GM18517 (cell line): ENCODE data around the gene LCLAT1.
"Not testable (repeated sequence)": the region's sequence is repeated elsewhere in the genome, so short reads cannot be mapped to it uniquely, and the experiment has no call there.

Source experiments
- ATAC-seq: cut with Tn5 transposase; IDR thresholded peaks from one replicate; pipeline ENCODE4 v1.9.1; 2021; ENCODE audit warnings: mild to moderate bottlenecking, moderate library complexity; ENCODE audit not compliant: unreplicated experiment

The LCLAT1 gene

DNA sequence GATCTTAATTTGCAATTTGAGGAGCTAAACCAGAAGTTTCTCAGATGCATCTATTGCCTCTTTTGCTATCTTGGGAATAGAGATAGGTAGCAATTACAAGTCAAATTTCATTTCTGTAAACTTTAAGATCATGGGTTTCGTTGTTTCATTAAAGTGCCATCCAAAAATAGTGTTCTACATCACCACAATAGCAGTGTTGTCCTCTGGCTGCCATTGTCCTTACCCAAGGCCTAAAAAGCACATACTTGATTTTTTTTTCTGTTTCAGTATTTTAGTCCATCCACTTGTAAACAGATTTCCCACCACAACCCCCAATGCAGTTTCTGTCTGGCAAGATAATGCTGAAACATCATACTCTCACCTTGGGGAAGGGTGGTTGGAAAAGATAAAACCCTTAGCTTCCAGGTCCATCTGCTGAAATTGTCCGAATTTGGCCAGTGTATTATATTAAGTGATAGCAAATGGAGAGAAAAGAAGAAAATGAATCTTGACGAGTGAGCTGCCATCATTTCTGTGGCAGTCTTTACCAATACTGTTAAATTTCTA, 136.2 kb downstream of the LCLAT1 start:
- ATAC-seq: no peak

DNA sequence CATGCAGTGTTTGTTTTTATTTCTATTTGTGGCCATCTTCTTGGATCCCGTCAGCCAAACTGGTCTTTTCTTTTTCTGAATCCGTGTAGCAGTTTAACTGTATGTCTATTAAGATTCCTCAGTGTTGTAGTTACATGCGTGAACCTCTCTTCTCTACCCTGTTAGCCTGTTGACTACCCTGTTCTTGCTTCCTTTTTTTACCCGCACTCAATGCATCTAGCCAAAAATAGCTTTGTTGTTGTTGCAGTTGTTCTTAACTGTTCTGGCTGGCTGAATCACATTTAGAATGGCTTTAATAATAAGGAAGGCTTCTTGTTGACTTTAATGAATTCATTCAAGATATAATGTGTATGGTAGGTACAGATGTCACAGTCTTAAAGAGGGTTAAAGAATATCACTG, 137.1 kb downstream of the LCLAT1 start:
- no peak for ATAC-seq

DNA sequence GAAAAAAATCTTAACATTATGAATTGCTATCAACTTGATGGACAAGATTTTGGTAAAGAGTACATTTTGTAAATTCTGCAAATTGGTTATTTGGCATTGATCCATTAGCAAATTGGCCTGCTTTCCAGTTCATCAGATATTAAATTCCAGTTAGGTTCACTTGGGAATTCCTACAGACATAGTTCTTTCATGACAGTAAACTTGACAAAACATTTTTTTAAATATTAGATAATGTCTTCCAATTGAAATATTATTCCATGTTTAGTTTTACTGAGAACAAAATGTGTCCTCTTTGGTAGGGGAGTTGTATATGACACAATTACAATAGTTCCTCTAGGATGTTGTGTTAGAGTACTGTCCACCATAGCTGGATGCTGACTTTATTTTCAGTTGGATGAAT, 141.9 kb downstream of the LCLAT1 start:
- ATAC-seq: no peak

DNA sequence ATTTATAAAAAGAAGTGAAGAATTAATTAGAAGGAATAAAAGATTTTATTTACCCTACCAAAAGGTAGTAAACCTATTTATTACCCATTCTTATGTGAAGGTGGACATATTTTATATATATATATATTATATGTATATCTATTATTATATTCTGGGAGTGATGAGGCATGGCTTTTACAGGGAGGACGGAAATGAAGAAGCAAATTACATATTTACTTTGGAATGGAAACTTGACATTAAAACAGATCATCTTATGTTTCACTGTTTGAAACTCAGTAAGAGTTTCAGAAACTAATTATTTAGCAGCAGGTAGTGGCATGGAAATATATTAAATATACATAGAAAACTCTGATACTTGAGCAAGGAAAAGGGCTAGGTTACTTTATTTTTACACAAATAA, 143.4 kb downstream of the LCLAT1 start:
- no peak for ATAC-seq

DNA sequence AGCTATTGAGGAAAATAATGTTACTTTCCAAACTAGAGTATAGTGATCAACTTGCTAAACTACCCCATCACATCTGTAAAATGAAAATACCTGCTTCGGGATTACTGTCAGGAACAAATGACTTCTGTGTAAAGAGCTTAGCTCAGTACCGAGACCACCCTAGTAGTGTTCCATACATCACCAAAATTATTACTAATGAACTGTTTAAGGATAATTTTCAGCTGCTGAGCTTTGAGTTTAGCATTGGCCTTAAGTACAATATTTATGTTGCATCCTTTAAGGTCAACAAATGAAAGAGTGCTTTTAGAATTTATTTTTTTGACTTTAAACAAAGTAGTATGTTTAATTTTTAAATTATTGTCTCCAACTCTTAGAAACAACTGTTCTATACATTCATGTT, 144.1 kb downstream of the LCLAT1 start:
- no peak for ATAC-seq

DNA sequence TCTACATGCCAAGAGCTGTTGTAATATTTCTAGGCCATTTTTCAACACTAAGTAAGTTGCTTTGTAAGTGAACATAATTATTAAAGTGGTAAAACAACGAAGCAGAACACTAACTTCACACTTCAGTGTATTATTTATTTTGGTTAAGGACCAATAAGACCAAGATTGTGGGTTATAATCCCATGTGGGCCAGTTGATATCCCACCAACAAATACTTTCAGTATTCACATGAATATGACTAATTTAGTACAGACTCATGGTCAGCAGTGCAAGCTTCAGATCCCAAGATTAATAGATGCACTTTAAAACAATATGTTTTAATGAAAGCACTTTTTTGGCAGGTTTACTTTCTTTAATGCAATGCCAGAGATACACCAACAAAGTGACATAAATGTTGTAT, 154.3 kb downstream of the LCLAT1 start:
- no peak for ATAC-seq

DNA sequence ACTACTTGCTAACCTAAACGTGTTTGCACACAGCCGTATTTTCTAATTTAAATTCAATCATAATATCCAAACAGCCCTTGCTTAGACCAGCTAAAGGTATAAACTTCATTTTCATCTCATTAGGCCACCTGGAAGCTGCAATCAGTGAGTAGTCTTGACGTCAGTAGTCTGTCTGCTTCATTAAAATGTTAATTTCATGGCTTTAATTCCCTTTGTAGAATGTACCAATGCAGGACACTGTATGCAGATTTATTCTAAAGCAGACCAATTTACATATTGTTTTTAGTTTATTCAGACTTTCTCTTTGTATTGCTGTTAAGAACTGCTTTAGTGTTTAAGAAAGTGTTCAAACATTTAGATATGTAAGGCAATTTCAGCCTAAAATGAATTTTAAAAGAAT, 158.2 kb downstream of the LCLAT1 start:
- no peak for ATAC-seq

DNA sequence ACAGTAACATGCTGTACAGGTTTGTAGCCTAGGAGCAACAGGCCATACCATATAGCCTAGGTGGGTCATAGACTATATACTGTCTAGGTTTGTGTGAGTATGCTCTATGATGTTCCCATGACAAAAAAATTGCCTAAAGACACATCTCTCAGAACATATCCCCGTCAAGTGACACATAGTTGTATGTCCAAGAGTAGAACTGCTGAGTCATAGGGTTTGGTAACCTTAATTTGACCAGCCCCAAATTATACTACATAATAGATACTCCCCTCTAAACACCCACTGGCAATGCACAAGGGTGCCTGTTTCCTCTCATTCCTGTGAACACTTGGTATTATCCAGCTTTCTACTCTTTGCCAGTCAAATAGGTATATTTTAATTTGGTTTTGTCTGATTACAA, 161.6 kb downstream of the LCLAT1 start:
- no peak for ATAC-seq

DNA sequence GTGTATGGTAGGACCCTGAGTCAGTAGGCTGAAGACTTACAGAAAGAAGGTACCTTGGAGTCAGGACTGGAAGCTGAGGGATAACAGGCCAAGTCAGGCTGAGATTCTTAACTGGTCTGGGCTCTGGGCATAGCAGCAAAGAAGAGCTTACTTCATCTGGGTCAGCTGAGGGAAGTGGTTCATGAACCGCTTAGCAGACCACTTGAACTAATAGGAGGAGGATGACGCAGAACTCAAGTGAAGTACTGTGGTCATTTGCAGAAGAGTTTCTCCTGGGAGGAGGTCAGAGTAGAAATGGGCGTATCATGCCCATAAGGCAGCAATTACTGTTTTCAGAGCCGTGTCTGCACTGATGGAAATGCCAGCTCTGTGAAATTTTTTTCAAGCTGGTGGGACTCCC, 164.5 kb downstream of the LCLAT1 start:
- no peak for ATAC-seq

DNA sequence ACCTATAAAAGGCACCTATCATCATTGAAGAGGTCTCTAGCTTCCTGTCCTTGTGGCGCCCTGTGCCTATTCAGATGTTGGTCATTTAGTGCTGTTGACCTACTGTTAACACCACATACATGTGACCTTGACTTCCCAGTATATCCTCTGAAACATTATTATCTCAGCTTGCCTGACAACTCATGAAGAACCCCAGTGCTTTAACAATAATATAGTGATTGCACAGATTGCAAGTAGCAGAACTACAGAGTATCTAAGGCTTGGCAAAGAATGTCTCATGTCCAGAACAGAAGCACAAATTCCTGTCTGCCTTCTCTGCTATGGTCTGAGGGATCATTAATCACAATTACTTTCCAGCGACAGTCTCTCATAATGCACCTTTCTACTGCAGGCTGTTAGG, 165.3 kb downstream of the LCLAT1 start:
- ATAC-seq: no peak

DNA sequence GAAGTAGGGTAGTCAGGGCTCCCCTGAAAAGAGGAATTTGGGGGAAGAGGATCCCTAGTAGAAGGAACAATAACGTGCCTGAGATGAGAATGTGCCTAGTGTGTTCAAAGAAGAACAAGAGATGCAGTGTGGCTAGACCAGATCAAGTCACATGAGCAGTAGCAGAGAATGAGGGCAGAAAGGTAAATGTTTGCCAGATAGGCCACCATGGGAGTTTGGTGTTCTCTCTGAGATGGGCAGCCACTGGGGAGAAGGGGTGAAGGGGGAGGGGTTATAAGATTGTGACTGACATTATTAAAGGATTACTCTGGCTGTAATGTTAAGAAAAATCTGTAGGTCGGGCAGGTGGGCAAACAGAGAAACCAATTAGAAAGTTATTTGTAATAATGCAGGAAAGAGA, 166.0 kb downstream of the LCLAT1 start:
- no peak for ATAC-seq

DNA sequence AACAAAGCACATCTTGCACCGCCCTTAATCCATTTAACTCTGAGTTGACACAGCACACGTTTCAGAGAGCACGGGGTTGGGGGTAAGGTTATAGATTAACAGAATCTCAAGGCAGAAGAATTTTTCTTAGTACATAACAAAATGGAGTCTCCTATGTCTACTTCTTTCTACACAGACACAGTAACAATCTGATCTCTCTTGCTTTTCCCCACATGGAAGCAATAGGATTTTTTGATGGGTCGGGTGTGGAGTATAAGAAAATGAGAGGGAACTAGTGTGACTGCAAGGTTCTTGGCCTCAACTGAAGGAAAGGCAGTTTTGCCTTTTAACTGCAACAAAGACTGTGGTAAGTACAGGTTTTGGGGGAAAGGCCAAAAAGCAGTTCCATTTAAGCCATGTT, 167.2 kb downstream of the LCLAT1 start:
- ATAC-seq: not testable (repeated sequence)

DNA sequence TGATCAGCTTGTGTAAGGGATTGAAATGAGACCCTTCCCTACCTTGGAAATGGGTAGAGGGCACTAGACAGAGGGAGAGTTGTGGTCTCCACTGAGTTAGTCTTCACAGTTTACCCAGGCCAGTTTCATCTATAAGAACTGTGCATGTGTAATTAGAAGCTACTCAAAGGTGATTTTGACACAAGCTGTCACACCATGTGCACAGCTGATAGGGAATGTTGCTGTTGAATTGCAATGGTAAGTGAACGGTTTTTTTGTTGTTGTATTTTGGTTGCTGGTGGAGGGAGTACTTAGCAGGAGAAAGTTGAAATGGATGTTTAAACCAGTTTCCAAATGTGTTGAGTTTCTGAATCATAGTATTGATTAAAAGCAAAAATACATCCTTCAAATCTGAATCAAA, 168.9 kb downstream of the LCLAT1 start:
- ATAC-seq: no peak

DNA sequence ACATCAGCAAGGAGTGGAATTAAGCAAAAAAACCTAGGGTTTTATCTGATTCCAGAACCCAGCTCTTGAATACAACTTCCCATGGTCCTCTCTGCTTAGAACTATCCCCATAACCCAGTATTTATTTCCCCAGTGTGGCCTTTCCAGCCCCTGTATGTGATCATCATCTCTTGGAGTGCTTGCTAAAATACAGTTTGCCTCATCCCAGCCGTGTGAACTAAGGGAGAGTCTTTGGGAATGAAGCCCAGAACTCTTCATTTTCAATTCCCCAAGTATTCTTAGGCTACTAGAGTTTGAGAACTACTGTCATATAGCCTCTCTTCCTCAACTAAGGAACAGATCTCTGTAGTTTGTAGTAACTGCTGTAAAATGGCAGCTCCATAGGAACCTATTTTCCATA, 173.1 kb downstream of the LCLAT1 start:
- ATAC-seq: no peak

DNA sequence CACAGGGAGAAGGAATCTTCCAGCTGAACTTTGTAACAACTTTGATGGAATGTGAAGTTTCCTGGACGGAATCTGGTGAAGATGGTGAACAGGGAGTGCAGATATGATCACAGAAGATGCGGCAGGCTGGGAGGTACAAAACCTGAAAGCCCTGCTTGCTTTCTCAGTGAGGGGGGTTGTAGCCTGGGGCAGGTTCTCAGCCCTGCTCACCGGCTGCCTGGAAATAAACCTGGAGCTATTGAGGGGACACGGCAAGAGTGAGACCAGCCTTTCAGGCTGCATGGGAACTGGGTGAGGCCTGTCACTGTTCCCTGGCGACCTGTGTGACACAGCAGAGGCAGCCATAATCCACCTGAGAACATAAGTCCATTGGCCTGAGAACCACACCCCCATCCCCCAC, 174.8 kb downstream of the LCLAT1 start:
- ATAC-seq: no peak

DNA sequence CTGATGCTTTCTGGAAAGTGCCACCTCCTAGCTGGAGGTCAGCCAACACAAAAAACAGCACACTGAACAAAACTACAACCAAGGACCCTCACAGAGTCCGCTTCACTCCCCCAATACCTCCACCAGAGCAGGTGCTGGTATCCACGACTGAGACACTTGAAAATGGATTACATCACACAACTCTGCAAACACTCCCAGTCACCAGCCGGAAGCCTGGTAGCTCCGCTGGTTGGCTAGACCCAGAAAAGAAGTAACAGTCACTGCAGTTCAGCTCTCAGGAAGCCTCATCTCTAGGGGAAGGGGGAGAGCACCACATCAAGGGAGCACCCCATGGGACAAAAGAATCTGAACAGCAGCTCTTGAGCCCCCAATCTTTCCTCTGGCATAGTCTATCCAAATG, 175.4 kb downstream of the LCLAT1 start:
- ATAC-seq: no peak

DNA sequence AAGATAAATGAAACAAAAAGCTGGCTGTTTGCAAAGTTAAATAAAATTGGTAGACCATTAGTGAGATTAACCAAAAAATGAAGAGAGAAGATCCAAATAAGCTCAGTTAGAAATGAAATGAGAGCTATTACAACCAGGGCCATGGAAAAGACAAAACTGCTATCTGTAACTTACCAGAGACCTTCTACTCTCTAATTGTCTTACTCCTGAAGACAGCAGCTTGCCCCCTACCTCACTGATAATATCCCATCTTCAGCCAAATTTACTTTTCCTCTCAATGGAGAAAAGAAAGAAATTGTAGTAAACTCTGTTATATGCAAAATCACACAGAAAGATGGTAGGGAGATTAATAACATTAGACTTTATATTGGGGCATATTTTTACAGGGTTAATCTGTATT, 178.2 kb downstream of the LCLAT1 start:
- no peak for ATAC-seq

DNA sequence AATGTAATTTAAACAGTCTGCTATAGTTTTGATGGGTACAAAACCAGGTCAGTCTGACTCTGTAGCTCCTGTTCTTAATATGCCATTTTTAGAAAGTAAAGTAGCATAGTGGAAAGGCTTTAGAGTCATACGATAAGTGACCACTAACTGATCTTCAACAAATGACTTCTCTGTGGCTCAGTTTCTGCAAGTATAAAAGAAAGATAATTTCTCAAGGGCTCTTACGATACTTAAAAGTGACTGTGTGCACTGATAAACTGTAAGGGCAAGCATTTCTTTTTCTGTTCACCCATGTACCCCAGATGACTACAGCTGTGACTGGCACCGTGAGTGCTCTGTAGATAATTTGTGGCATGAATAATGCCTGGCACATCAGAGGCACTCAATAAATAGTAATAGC, 178.7 kb downstream of the LCLAT1 start:
- no peak for ATAC-seq

DNA sequence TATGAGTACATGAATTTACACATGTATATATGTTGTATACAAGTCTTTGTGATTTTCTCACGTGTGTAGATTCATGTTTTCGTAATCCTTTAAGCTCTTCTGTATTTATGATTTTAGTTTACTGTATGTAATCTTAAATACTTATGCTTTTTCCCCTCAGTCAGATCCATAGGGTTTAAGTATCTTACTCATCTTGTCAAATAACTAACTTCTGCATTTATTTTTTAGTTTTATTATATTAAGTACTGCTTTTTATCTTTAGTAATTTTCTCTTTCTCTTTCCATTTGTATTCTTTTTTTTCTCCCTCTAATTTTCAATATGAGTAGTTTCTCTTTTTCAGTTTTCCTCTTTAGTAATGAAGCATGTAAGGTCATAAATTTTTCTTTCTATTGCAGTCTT, 179.4 kb downstream of the LCLAT1 start:
- ATAC-seq: no peak

DNA sequence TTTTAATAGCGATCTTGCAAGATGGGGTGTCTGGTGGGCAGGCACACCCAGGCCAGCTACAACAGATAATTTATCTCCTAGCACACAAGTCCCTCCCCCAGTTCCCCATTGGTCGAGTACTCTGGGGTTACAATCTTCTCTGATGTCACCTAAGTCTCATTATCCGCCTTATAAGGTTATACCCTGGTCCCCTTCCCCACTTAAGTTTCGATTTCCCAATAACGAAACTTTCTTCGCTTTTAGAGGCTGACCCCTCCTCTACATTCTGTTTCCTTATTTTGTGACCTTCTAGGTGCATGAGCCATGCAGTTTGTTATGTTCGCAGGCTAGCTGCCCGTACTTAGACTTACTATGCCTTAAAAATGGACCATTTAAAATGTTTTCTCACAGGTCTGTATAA, 180.1 kb downstream of the LCLAT1 start:
- no peak for ATAC-seq

DNA sequence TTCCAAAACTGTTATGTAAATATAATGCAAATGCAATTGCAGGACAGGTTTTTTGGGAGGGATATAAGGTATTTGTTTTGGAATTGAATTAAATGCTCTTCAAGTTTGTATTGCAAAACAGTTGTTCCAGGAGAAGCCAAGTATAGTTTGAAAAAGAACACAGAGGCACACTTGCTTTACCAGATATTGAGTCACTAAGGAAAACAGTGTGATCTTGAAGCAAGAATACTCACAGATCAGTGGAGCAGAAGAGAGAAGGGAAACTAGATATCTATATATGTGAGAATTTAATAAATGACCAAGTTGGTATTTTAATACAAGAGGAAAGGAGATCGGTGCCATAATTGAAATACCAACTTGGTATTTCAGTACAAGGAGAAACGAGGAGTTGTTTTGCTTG, 181.3 kb downstream of the LCLAT1 start:
- no peak for ATAC-seq

DNA sequence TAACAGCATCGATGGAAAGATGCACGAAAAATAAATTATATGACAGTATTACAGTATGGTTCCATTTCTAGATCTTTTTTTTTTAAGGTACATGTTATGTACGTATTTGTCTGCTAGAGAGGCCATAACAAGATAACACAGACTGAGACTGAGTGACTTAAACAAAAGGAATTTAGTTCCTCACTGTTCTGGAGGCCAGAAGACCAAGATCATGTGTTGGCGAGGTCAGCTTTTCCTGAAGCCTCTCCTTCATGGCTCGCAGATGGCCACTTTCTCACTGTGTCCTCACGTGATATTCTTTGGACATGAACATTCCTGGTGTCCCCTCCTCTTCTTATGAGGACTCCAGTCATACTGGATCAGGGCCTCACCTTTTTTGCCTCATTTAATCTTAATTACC, 182.8 kb downstream of the LCLAT1 start:
- ATAC-seq: no peak

DNA sequence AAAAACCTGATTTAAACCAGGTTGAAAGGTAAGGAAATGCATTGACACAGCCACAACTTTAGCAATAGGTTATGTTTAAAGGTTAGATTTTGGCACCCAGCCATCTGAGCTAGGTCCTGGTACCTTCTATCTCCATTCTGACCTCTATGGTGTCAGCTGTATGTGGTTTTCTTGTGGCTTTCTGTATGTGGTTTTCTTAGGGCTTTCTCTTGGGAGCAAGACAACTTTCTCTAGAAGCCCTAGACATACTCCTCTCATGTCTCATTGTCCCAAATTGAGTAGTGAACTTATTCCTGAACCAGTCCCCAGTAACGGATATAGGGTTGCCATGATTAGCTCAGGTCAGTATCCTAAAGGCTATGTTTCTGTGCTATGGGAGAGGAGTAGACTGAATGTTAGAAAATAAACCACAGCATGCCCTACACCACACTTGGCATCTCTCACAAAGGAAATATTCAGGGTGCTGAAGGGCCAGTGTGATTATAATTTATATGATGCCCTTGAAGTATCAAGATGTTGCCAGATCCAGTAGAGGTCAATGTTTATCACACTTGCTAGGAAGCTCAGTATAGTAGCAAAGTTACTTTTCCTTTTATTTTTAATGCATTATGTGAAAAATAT, 184.1 kb downstream of the LCLAT1 start:
- ATAC-seq: no peak
